GM12865 (cell line): ENCODE data around the gene HIPK2.

Experiments used
- DNase-seq: peaks from one replicate; pipeline ENCODE4 v3.0.0; 2010; ENCODE audit warnings: low read depth
- H3K4me3 ChIP-seq: 2 replicates; pipeline ENCODE4 v1.5.1; 2011; ENCODE audit warnings: mild to moderate bottlenecking, low read depth, low read length, control low read depth
- CTCF ChIP-seq: IDR thresholded peaks from 2 replicates; pipeline ENCODE4 v1.5.1; 2011; ENCODE audit warnings: low read length, control low read depth, low read depth, inconsistent platforms; ENCODE audit not compliant: insufficient read depth; ENCODE audit errors: missing control alignments

HIPK2 gene

GRCh38 chr7:139748941-139749340 lies 28.9 kb downstream of the HIPK2 start:
- no peak overlapping the region for H3K4me3 ChIP-seq
- TF ChIP-seq CTCF, result no peak
- no peak for DNase-seq

GRCh38 chr7:139748373-139748765 lies 29.4 kb downstream of the HIPK2 start:
- H3K4me3 ChIP-seq, result no peak overlapping the region
- no peak for TF ChIP-seq CTCF
- DNase-seq, result no peak

GRCh38 chr7:139747662-139748372 lies 30.0 kb downstream of the HIPK2 start:
- H3K4me3 ChIP-seq, result no peak overlapping the region
- TF ChIP-seq CTCF, result no peak
- no peak for DNase-seq

GRCh38 chr7:139746652-139747051 lies 31.1 kb downstream of the HIPK2 start:
- H3K4me3 ChIP-seq, result no peak overlapping the region
- TF ChIP-seq CTCF, result no peak
- no peak for DNase-seq

- no peak for DNase-seq
- no peak for TF ChIP-seq CTCF
- H3K4me3 ChIP-seq, result no peak overlapping the region
Observed at GRCh38 chr7:139745678-139746143, 32.1 kb downstream of the HIPK2 start.

GRCh38 chr7:139744768-139745677 lies 32.8 kb downstream of the HIPK2 start:
- H3K4me3 ChIP-seq, result no peak overlapping the region
- no peak for TF ChIP-seq CTCF
- no peak for DNase-seq
